ENCODE results near the gene SORBS1. TPM values are rescaled to one million over a fixed set of nuclear protein-coding genes. Genes with fewer than 3 reads are reported as not detected.

The SORBS1 gene
- total and polyA plus RNA-seq, 3 donors from 2014 or later = 34.4 to 46.6 (median 38.8) TPM

DNA sequence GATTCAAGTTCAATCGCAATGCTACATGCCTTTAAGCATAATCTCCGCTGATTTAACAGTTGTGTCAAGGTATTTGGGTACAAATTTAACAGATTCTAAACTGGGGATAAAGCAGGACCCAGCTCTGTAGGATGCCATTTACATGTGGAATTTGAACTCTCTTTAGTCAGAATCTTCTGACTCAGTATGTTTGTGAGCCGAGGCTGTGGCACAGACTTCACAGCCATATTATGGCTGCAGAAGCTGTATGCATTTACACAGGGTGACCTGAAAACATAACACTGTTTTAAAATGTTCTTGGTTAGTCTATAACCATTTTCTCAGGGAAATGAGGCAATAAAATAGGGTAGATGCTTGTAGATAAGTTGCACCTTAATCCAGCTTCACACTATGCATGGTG is 279.1 kb downstream of the SORBS1 start:
- Histone ChIP-seq H3K4me3 (no peak overlapping the region), H3K27ac (no peak overlapping the region), H3K9me3 (no peaks in the 10 kb centered on the region), H3K4me1 (no peaks in the 10 kb centered on the region), H3K27me3 (no peaks in the 10 kb centered on the region), H3K36me3 (ENCODE audit: low read depth, missing control alignments) (no peaks in the 10 kb centered on the region)
- 84 to 91% methylated on average over 3 of the region's 3 CpGs for WGBS, 2 donors
- TF ChIP-seq, protein P1, sequence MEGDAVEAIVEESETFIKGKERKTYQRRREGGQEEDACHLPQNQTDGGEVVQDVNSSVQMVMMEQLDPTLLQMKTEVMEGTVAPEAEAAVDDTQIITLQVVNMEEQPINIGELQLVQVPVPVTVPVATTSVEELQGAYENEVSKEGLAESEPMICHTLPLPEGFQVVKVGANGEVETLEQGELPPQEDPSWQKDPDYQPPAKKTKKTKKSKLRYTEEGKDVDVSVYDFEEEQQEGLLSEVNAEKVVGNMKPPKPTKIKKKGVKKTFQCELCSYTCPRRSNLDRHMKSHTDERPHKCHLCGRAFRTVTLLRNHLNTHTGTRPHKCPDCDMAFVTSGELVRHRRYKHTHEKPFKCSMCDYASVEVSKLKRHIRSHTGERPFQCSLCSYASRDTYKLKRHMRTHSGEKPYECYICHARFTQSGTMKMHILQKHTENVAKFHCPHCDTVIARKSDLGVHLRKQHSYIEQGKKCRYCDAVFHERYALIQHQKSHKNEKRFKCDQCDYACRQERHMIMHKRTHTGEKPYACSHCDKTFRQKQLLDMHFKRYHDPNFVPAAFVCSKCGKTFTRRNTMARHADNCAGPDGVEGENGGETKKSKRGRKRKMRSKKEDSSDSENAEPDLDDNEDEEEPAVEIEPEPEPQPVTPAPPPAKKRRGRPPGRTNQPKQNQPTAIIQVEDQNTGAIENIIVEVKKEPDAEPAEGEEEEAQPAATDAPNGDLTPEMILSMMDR (IDR thresholded peaks at IDR 0.05) = no peak
- no peak for TF ChIP-seq POLR2A (IDR thresholded peaks at IDR 0.05)
- DNase-seq = no peak
- intact Hi-C loops (cut with DNase I; ENCODE audit: low total_unique reads) = no loop called here

DNA sequence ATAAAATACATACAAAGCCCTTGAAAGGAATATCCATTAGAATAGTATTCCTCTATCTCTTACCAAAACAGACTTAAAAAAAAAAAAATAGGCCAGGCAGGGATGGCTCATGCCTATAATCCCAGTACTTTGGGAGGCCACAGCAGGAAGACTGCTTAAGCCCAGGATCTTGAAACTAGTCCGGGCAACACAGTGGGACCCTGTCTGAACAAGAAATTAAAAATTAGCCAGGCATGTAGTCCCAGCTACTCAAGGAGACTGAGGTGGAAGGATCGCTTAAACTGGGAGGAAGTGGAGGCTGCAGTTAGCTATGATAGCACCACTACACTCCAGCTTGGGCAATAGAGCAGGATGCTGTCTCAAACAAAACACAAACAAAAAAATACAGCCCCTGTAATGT is 280.0 kb downstream of the SORBS1 start:
- intact Hi-C loops (cut with DNase I; ENCODE audit: low total_unique reads) = no loop called here
- Histone ChIP-seq H3K4me1 (no peaks in the 10 kb centered on the region), H3K4me3 (no peak overlapping the region), H3K27me3 (no peaks in the 10 kb centered on the region), H3K9me3 (no peaks in the 10 kb centered on the region), H3K36me3 (ENCODE audit: low read depth, missing control alignments) (no peaks in the 10 kb centered on the region), H3K27ac (no peak overlapping the region)
- DNase-seq = no peak
- no peak for TF ChIP-seq POLR2A (IDR thresholded peaks at IDR 0.05)
- TF ChIP-seq, protein P1 (IDR thresholded peaks at IDR 0.05) = no peak
- 93 to 96% methylated on average over 2 of the region's 2 CpGs for WGBS, 2 donors

DNA sequence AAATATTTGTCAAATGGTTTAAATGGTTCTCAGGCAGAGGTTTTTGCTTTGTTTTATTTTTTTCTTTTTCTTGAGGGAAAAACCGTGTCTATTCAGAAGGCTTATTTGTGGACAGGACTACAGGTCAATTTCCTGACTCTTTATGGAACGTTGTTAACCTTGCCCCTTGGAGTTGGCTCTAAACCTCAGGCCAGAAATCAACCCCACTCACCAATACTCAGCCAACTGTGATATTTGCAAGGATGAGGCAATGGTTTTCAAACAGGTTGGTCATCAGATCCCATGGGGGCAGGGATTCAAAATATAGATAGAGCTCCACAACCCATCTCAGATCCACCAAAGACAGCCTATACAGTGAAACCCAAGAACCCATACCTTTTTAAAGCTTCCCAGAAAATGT is 280.5 kb downstream of the SORBS1 start:
- TF ChIP-seq POLR2A (IDR thresholded peaks at IDR 0.05) = no peak
- TF ChIP-seq, protein P1 (IDR thresholded peaks at IDR 0.05) = no peak

DNA sequence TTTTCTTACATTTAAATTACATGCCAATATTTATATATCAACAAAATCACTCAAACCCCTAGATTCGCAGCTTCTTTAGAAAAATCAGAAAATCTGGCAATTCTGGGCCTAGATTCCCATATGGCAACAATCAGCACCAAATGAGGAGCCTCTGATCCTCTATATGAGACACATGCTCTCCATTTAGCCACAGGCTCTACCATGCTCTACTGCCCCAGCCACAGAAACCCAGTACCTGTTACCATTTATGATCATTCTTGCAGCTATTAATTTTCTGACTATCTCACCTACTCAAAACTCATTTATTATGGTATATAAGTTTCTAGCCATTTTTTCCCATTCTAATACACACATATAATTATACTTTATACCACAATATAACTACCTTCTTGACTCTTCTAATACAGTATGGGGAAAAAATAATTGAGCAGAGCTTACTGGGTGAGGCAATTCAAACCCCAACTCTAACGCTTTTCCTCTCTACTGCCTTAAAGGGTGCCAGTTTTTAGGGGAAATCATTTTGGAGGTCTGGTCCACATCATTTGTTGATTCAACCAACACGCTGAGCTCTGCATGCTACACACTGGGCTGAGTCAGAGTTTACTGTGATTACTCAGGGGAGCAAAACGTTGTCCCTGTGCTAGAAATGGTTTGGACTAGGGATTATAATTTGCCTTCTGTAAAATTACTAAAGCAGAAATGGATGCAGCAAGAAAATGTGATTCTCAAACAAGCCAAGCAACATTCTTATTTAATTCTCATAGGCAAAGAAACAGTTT is 281.9 kb downstream of the SORBS1 start:
- no peak overlapping the region for H3K4me3 ChIP-seq
- 81 to 82% methylated on average over 4 of the region's 4 CpGs for WGBS, 2 donors
- H3K36me3 ChIP-seq (ENCODE audit: low read depth, missing control alignments) = no peaks in the 10 kb centered on the region
- H3K27ac ChIP-seq = no peak overlapping the region
- no peak for DNase-seq
- intact Hi-C loops (cut with DNase I; ENCODE audit: low total_unique reads) = no loop called here
- no peaks in the 10 kb centered on the region for H3K9me3 ChIP-seq
- no peaks in the 10 kb centered on the region for H3K4me1 ChIP-seq
- TF ChIP-seq POLR2A (IDR thresholded peaks at IDR 0.05) = no peak
- TF ChIP-seq, protein P1 (IDR thresholded peaks at IDR 0.05) = no peak
- H3K27me3 ChIP-seq = no peaks in the 10 kb centered on the region

More for the DNA sequence above, 280.5 kb downstream of the SORBS1 start:
- no peaks in the 10 kb centered on the region for H3K27me3 ChIP-seq
- 64 to 70% methylated on average over 2 of the region's 2 CpGs for WGBS, 2 donors
- no peak for DNase-seq
- no peak overlapping the region for H3K27ac ChIP-seq
- intact Hi-C loops (cut with DNase I; ENCODE audit: low total_unique reads) = no loop called here
- H3K36me3 ChIP-seq (ENCODE audit: low read depth, missing control alignments) = no peaks in the 10 kb centered on the region
- H3K9me3 ChIP-seq = no peaks in the 10 kb centered on the region
- H3K4me3 ChIP-seq = no peak overlapping the region
- no peaks in the 10 kb centered on the region for H3K4me1 ChIP-seq

All from testis (tissue), 3 donors.